GM18858 (cell line): ENCODE measurements around the gene HOXC10.

Experiments used
- ATAC-seq: cut with Tn5 transposase; IDR thresholded peaks from one replicate; pipeline ENCODE4 v1.9.1; 2021; ENCODE audit not compliant: unreplicated experiment

HOXC10 gene

DNA sequence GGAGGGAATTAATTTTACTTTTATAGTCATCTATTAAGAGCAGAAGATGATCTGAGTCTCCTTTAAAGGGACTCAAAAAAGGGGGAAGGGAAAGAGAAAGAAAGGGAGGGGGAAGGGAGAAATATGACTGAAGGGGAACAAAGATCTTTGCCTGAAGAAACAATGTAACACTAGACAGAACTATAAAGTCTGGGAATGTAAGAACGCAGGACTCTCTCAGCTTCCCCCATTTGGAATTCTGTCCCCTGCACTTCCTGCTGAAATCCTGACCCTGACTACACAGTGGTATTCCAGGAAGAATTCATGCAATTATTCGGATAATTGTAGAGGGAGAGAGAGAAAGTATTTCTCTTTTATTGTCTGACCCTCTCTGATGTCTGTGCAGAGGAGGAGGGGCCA lies 20.6 kb upstream of the HOXC10 start:
- ATAC-seq, result no peak

DNA sequence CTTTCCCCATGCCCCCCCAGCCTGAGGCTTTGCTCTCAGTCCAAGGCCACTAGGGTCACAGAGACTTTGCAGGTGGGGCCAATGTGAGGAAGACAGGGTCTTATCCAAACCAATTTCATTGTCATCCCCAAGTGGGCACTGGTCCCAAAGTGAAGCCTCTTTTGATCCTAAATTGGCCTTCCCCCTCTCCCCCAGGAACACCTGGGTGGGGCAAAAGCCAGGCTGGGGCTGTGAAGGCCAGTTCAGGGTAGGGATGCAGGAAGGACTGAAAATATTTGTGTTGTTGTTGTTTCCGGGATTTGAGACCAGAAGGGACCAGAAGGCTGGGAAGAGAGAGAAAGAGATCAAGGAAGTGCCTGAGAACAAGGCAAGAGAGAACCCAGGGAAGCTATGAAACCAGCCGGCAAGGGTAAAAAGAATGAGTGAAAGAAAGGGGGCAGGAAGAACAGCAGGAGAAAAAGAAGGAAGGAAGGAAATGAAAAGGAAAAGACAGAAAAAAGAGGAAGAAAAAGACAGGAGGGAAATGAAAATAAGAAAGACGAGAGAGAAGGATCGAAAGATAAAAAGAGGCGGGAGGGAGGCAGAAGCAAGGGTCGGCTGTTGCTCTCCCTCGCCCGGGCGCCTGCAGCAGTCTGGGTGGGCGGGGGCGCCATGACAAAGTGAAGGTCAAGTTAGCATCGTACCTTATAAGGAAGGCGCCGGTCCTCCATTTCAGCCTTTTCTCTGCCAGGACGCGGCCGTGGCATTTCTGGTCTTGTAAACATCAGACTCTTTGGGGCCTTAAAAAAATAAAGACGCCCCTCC lies 19.5 kb upstream of the HOXC10 start:
- ATAC-seq, result no peak

DNA sequence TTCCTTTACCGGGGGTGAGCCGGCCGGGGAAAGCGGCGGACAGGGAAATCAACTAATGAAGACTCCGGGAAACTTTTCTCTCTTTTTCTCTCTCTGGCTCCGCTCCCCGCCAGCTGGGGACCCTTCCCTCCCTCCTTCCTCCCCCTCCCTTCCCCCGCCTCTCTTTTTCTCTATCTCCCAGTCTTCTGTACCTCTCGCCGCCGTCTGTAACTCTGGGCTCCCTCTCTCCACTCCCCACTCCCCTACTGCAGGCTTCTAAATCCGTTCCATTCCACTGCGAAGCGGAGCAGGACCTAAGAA lies 18.9 kb upstream of the HOXC10 start:
- no peak for ATAC-seq

DNA sequence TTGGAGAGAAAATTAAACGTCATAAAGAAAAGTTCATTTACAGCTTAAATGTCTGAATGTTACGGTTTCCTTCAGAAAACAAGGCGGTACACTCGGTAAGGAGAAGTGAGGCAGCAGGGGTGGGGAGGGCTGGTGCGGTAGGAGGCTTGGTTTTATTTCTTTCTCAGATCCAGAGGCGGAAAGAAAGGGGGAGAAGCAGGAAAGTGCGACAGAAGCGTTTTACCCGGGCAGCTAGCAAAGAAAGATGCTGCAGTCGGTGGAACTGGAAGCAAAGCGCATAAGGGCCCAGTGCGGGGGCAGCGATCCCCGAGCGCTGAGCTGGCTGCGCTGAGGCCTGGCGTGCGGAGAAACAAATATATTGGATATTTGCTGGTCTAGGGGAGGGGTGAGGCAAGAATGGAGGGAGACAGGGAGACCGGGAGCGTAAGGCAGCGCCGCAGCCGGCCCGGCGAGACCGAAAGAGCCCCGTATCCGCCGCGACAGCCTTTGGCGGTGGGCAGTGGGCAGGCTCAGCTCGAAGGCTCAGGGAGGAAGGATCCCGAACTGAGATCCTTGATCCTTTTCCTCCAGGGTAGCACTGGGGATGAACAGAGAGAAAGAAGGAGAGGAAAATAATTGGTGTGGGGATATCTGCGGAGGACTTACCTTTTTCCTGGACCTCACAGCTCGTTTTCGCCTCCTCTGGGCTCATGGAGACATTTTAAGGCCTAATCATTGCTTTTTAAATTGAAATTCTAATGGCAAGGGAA lies 18.4 kb upstream of the HOXC10 start:
- no peak for ATAC-seq

DNA sequence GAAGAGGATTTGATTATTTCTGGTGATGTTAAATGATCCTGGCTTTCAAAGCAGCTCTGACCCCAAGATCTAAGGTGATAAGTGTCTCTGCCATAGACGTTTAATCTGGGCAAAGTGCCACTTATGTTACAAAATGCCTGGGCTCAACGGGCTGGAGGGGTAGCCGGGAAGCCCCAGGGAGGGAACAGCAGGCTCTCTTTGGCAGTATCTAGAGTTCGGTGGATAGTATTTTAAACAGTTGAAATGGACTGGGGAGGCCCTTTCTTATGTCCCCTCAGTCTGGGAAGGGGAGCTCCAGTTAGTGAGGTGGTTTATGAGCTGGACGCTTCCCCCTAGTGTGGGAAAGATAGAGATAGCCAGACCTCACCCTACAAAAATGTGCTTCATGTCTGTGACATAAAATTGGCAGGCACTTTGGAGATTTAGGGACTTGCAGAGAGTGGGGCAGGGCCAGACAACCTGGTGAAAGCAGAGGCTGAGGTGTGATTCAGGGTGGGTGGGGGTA lies 17.5 kb upstream of the HOXC10 start:
- no peak for ATAC-seq

DNA sequence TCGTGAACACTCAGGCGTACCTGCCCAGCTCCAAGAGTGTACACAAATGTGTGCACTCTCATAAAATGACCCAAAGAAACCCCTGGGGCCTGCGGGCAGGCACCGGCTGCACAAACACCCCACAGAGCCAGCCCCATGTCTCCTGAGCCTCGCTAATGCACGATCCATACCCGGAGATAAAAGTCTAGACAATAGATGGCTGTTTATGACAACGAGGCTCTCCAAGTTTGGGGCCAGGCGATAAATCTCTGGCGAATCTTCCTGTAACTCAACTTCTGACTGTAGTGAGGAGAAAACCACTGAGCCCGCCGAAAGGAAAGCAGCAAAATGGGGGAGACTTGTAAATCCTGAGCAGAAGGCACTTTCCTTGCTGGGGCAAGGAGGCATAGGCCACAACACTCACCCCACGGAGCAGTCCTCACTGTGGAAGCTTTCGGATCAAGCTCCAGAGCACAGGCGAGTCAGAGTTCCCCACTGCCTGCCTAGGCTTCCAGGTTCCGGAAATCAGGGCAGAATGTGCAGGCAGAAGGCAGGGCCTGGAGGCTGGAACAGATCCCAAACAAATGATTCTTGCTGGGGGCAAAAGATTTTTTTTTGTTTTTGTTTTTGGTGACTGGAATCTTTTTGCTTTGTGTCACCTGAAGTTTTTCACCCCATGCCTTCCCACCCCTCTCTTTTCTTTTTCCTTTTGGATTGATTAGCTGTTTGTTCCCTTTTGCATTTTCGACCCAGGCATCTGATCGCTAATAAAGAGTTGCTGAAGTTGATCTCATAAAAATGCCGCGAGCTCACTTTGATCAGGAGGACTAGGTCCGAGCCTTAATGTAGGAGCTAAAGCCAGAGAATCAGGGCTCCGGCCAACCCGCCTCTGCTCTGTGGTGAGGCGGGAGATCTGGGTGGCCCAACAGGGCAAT lies 16.5 kb upstream of the HOXC10 start:
- no peak for ATAC-seq

DNA sequence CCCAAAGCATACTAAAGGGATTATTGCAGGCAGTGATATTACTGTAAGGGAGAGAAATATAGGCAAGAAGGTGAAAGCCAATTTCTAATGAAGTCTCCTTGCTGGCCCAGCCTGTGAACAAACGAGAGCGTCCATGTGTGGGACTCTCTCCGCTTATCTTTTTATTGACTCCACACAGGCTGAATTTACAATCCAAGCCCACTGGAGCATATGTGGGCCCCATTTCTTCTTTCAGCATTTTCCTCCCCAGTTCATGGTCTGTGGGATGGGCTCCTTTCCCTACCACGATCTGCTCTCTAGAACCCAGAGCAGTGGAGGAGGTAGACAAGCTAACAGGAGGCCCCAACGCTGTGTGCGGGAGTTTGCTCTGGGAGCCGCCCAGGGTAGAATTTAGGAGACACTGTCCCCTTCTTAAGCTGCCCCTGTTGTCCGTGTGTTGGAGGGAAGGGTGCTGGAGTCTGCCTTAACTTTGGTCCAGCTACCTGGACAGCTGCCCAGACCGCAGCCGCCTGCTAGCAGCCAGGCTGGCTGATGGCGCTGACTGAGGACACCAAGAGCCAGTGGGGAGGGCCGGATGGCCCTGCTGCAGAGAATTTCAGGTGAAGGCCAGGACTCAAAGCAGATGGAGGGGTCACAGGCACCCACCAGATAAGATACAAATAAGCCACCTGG lies 15.2 kb upstream of the HOXC10 start:
- no peak for ATAC-seq

DNA sequence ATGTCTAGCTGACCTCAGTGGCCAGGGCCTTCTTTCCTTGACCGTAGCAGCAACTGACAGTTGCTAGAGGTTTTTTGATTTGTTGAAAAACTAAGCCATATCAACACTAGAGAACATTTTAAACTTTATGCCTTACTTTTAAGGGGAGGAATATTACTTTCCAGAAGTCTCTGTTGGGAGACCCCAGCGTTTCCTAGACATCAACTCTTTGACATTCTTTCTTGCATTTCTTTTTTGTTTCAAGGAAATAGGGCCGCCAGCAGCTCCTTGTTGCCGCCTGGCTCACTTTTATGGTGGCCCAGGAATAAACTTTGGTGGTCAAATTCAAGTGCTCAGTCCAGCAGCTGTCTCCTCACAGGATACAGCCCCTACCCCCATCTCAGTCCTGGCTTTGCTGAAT lies 14.5 kb upstream of the HOXC10 start:
- no peak for ATAC-seq

DNA sequence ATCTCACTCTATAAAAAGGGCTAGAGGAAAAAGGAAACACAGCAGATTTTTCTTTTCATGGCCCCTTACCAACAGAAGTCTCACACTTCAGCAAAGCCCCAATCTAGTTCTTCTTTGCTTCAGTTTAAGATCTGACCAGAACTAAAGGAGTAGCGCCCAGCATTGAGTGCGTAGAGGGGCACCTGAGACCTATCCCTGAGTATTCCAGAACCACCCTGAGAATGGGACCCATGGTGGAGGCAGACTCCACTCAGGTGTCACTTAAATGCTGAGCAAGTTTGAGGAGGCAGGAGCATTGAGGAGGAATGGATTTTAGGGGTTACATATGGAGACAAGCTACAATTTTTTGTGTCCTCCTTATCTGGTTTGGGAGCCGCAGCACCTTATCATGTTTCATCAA lies 13.8 kb upstream of the HOXC10 start:
- no peak for ATAC-seq

DNA sequence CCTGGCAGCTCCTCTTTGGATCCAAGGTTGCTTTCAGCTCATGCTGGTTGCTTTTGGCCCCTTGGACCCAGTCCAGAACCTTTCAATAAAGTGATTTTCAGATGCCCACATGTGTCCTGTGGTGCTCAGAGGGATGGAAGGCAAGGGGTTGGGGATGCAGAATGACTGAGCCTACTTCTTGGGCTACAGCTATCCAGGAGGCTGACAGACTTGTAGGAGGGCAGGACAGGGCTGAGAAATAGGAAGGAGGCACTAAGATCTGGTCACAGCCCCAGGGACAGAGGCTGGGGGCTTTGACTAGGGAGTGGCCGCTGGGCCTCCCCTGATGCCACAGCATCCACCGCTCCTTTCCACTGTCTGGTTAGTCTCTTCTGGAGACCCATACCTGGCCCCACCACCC lies 13.3 kb upstream of the HOXC10 start:
- ATAC-seq, result no peak

DNA sequence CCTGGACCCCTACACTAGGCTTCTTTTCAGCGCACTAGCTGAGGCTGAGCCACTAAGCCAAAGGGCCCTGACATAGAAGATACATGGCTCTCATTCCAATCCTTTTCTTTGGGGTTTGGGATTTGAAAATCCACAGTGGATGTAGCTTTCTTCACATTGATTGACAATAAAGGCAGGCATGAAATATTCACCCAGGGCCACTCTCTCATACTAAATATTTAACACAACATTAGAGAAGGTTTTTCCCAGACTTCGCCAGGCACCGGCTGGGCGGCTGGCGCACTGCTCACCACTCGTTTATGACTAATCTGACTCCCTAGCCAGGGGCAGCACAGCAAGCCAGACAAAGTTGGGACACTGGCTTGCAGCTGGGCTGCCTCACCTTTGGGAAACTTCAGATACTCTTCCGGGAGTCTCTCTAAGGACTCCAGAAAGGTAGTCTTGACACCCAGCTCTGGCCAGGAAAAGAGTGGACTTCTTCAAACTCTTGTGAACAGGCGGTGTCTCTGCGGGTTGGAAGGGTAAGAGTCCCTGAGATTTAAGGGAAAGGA lies 12.7 kb upstream of the HOXC10 start:
- no peak for ATAC-seq

DNA sequence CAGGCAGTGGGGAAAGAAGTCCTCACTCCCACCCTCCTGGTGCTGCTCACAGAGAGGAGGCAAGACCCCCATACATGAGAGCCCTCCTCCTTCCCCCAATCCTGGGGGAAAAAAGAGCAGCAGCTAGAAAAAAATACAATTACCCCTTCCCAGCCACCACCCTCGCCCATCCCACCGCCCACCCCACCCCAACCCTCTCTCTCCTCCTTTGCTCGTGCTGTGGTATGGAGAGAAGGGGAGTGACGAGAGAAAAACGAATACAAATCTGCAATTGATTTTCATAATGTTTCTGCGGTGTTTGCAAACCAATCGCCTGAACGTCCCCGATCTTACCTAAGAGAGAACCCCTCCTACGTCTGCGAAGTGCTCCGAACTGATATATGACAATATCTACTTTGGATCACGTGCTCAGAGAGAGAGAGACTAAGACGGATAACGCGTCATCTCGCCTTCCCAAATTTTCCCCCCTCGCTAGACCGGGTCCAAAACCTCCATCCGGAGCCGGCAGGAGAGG lies 12.2 kb upstream of the HOXC10 start, which contains the start of gene HOXC11:
Gene HOXC11, plus strand, starts transcription at position 405 of the 514 bp plus-strand sequence. CDS start 116 bp downstream, outside the sequence.
- ATAC-seq, result no peak

DNA sequence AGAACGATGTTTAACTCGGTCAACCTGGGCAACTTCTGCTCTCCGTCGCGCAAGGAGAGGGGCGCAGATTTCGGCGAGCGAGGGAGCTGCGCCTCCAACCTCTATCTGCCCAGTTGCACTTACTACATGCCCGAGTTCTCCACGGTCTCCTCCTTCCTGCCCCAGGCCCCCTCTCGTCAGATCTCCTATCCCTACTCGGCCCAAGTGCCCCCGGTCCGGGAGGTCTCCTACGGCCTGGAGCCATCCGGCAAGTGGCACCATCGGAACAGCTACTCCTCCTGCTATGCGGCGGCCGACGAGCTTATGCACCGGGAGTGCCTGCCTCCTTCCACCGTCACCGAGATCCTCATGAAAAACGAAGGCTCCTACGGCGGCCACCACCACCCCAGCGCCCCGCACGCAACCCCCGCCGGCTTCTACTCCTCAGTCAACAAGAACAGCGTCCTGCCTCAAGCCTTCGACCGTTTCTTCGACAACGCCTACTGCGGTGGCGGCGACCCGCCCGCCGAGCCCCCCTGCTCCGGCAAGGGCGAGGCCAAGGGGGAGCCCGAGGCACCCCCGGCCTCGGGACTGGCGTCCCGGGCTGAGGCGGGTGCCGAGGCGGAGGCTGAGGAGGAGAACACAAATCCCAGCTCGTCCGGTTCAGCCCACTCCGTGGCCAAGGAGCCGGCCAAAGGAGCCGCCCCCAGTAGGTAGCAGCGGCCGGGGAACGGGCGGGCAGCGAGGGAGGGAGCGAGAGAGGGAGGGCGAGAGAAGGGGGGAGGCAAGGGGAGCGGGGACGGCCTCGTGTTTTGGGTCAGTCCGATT lies 11.5 kb upstream of the HOXC10 start:
- ATAC-seq, result no peak

DNA sequence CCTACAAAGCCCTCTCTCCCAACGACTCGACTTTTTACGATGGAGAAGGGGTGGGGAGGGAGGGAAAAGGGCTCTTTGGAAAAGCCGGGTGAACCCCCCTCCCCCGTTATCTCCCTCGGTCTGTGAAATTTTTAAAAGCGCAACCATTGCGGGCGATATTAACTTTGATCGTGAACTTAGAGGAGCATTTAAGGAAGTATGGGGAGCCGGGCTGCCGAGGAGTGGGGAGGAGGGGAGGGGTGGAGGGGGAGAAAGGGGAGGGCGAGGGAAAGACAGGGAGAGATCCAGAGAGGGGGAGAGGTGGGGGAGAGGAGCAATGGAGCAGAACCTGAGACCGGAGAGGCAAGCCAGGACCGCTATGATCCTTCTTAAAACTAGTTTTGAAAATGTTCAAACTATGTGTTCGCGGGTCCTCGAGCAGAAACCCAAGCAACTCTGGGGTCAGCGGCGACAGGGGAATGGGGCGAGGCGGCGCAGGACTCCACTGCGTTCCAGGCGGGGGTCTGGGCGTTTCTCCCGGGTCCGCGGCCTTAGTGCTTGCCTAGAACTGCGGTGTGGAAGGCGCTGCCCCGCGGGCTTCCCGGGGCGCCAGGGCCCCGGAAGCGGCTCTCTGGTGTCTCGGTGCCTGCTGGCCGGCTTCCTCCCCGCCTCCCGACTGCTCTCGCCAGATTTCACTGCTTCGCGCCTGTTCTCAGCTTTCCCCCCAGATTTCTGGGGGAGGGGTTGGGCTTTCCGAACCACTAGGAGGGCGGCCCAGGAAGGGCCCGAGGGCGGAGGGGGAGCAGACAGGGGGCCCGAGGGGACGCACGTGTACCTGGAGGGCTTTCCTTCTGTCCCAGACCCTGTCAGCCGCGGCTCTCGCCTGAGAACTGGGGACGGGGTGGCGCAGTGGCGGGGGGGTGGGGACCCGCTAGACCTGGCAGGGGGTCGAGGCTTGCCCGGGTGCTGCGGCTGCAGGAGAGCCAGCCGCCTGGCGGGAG lies 10.6 kb upstream of the HOXC10 start, which contains the start of gene HOTAIR:
Gene HOTAIR, minus strand, starts transcription at position 871 of the 980 bp plus-strand sequence.
- ATAC-seq, result no peak

DNA sequence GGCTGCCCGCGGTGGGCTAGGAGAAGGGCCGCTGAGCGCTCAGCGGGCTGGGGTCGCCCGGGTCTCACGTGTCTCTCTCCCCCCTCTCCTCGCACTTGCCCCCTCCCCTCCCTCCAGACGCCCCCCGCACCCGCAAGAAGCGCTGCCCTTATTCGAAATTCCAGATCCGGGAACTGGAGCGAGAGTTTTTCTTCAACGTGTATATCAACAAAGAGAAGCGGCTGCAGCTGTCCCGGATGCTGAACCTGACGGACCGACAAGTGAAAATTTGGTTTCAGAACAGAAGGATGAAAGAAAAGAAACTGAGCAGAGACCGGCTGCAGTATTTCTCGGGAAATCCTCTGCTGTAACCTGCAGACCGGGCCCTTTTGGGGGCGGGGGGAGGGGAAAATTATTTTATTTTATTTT lies 9.9 kb upstream of the HOXC10 start:
- no peak for ATAC-seq

DNA sequence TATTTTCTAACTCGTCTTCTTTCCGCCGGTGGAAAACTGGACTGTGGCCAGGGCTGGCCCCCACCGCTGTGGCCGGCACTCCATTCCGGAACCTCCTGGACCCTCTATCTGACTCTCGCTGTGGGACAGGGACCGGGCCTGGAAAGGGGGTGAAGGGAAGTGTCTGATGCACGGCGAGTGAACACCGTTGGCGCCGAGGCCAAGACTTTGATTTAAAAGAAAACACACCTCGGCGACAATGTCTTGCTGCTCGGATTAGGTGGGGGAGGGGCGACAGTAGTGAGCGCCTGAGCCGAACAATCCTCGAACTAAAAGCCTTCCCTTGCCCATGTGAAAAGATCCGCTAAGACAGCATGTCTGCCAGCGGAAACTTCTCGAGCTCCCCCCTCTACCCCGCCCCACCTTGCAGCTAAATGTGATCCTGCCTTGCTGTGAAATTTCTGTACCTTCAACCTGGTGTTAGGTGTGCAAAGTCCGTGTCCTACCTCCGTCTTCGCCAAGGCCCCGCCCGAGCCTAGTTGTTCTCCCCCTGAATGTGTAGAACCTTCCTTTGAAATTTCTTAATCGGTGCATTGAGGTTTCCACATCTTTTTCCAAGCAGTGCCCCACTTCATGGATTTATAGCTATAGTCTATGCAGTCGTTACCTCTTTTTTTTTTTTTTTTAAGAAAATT lies 9.3 kb upstream of the HOXC10 start:
- no peak for ATAC-seq

DNA sequence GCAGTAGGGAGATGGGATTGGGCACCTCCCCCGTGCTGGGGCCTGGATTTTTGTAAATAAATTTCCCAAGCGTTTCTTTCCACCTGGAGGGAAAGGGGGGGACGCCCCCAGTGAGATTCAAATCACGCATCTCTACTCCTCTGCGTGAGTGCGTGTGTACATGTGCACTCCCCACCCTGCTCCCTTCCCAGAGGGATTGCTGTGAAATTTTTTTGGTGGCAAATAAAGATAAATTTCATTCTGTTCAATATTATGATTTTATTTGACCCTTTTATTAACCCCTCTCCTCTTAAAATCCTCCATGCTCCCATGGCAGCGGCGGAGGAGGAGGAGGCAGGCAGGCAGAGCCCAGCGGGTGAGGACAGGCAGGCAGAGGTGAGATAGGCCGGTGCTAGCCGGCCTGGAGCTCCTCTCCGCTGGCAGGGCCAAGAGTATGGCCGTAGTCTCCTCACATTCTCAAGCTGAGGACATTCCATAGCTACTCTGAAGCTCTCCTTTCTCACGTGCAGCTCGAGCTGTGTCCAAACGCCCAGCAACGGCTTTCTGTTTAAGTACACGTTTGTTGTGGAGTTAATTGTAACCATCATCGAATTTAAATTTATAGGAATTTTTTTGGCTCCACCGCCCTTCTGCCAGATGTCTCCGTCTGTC lies 8.6 kb upstream of the HOXC10 start:
- ATAC-seq, result no peak
